ENCODE results near the gene CTU1.

CTU1 gene

DNA sequence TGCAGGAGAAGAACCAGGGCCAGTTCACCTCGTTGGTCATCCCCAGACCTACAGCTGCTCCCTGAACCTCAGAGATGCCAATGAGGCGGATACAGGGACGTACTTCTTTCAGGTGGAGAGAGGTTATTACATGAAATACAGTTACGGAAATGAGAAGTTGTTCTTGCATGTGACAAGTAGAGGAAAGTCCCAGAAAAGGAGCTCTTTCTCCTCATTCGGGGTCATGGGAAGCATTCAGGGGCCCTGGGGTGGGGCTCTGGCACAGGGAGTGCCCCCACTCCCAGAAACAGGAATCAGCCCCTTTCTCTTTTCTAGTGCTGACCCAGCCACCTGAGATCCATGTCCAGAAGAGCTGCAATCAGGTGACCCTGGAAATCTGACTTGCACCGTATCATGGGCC, 12.0 kb upstream of the CTU1 start:
- no peak for DNase-seq (ENCODE audit: low read depth)
- TF ChIP-seq, protein P1, sequence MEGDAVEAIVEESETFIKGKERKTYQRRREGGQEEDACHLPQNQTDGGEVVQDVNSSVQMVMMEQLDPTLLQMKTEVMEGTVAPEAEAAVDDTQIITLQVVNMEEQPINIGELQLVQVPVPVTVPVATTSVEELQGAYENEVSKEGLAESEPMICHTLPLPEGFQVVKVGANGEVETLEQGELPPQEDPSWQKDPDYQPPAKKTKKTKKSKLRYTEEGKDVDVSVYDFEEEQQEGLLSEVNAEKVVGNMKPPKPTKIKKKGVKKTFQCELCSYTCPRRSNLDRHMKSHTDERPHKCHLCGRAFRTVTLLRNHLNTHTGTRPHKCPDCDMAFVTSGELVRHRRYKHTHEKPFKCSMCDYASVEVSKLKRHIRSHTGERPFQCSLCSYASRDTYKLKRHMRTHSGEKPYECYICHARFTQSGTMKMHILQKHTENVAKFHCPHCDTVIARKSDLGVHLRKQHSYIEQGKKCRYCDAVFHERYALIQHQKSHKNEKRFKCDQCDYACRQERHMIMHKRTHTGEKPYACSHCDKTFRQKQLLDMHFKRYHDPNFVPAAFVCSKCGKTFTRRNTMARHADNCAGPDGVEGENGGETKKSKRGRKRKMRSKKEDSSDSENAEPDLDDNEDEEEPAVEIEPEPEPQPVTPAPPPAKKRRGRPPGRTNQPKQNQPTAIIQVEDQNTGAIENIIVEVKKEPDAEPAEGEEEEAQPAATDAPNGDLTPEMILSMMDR (IDR thresholded peaks at IDR 0.05; ENCODE audit: control insufficient read depth, extremely low read depth, insufficient read depth): no peak
- H3K4me3 ChIP-seq (ENCODE audit: low read depth, low read length): no peak overlapping the region

DNA sequence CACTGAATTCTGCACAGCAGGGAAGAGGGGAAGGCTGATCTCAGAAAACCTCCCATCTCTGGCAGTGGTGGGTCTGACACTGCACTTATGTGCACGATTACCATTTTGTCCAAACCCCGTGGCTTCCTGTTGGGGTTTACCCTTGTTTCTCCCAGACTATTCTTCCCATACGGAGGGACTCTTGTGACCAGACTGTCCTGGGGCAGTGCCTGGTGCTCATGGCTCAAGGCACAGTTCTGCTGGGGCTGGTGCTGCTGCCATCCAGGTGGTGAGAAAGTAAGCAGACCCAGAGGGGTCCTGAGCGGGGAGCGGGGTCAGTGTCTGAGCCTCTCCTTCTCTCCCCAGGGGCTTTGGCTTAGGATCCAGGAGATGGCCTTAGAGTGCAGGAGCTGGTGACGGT, 11.4 kb upstream of the CTU1 start:
- TF ChIP-seq, protein P1 (IDR thresholded peaks at IDR 0.05; ENCODE audit: control insufficient read depth, extremely low read depth, insufficient read depth): no peak
- DNase-seq (ENCODE audit: low read depth): no peak
- H3K4me3 ChIP-seq (ENCODE audit: low read depth, low read length): no peak overlapping the region

DNA sequence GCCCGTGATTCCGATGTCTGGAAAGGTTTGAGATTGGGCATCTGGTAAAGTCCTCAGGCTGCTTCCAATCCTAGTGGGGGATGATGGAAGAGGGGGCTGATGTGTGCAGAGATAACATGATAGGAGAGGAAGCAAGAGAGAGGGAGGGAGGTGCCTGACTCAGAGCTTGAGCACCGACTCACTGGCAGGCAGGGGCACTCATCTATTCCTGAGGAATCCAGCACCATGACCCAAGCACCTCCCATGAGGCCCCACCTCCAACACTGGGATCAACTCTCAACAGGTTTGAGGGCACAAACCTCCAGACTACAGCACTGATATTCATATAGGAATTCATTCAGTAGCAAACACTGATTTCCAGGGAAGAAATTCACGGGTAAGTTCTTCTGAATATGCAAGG, 10.9 kb upstream of the CTU1 start:
- H3K4me3 ChIP-seq (ENCODE audit: low read depth, low read length): no peak overlapping the region
- DNase-seq (ENCODE audit: low read depth): no peak
- TF ChIP-seq, protein P1 (IDR thresholded peaks at IDR 0.05; ENCODE audit: control insufficient read depth, extremely low read depth, insufficient read depth): no peak

DNA sequence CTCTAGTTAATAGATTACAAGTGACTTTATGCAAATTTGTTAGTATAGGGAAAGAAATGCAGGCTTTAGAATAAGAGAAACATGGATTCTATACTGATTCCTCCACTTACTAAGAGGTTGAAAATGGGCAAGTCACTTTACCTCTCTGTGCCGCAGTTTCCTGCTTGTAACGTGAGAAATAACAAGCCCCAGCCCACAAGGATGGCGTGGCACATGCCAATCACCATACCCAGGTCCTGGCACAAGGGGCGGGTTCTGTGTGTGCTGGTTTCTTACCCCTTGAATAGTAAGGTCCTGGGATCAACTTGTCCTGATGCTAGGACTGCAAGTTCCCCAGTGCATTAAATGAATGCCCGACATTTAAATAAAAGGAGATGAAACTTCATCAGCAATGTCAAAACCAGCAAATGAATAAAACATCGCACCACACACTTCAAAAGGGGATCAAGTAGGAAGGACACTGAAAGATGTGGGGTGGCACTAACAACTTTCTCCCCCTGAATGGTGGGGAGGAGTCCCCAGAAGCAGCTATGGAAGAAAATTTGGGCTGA, 8.6 kb upstream of the CTU1 start:
- DNase-seq (ENCODE audit: low read depth): no peak
- no peak overlapping the region for H3K4me3 ChIP-seq (ENCODE audit: low read depth, low read length)
- TF ChIP-seq, protein P1 (IDR thresholded peaks at IDR 0.05; ENCODE audit: control insufficient read depth, extremely low read depth, insufficient read depth): no peak

DNA sequence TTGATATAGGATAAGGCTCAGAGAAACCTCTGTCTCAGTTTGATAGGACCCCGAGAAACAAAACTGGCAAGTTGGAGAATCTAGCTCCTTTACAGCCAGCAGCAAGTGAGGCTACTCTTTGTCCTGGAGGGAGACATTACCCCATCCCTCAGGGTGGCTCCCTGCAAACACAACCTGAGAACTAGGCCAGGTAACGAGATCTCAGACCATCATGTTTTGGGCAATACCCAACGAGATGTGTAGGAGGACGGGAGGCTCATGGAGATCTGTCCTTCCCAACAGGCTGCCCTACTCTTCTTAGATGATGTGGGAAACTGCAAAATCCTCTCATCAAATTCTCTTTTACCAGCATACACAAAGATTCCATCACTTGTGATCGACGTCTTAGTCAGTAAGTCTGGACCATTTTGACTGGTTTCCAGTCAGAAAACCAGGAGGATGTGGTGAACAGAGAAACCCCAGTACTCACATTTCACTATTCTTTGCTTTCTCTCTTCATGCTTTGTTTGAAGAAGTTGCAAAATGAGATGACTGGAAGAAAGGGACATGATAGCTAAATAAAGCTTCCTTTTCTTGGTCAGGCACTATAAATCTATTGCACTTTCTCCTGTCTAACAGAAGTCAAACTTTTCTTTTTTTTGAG, 6.0 kb upstream of the CTU1 start:
- no peak for DNase-seq (ENCODE audit: low read depth)
- TF ChIP-seq, protein P1 (IDR thresholded peaks at IDR 0.05; ENCODE audit: control insufficient read depth, extremely low read depth, insufficient read depth): no peak

DNA sequence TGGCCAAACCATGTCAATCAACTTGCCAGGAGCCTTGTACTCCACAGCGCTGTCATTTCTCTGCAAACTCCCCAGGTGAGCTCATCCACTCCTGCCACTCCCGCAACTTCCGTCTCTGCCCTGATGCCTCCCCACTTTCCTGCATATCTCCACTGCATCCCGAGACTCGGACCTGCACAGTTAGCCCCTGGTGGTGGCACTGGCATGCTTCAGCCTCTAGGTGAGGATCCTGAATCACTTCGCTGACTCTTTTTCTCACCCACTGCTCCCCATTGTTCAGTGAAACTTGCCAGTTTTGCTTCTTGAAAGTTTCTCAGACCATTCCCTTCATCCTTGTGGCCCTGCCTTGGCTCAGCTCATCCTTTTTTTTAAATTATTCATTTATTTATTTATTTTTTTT, 3.4 kb upstream of the CTU1 start:
- DNase-seq (ENCODE audit: low read depth): no peak
- no peak overlapping the region for H3K4me3 ChIP-seq (ENCODE audit: low read depth, low read length)
- TF ChIP-seq, protein P1 (IDR thresholded peaks at IDR 0.05; ENCODE audit: control insufficient read depth, extremely low read depth, insufficient read depth): 0 out of 2 replicates have a peak, but pooled peaks have one; percentile 5

More for the DNA sequence above, 6.0 kb upstream of the CTU1 start:
- H3K4me3 ChIP-seq (ENCODE audit: low read depth, low read length): no peak overlapping the region

DNA sequence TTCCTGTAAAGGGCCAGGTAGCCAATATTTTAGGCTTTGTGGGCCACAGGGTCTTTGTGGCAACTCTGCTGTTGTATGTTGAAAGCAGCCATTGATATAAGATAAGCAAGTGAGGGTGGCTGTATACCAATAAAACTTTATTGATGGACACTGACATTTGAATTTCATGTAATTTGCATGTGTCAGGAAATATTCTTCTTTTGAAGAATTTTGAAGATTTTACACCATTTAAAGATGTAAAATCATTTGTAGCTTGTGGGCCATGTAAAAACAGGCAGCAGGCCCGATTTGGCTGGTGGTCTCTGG, 2.4 kb upstream of the CTU1 start:
- DNase-seq (ENCODE audit: low read depth): no peak
- TF ChIP-seq, protein P1 (IDR thresholded peaks at IDR 0.05; ENCODE audit: control insufficient read depth, extremely low read depth, insufficient read depth): no peak
- no peak overlapping the region for H3K4me3 ChIP-seq (ENCODE audit: low read depth, low read length)
